Pons (tissue), 1 donor: ENCODE measurements around the gene EMD.
A peak's percentile ranks its signal among the peaks of the same experiment; 100 is the strongest.
"Not testable (repeated sequence)": the region's sequence is repeated elsewhere in the genome, so short reads cannot be mapped to it uniquely, and the experiment has no call there.

Source experiments
- DNase-seq: peaks from one replicate; pipeline ENCODE4 v3.0.0-alpha.2; 2016; ENCODE audit warnings: low spot score

EMD gene

GRCh38 chrX:154371017-154371788, 7.9 kb upstream of the EMD start:
- DNase-seq: peak; percentile 76

- DNase-seq: no peak
Measured at GRCh38 chrX:154371789-154372300, 7.2 kb upstream of the EMD start.

GRCh38 chrX:154372612-154373022, 6.5 kb upstream of the EMD start:
- no peak for DNase-seq

DNA sequence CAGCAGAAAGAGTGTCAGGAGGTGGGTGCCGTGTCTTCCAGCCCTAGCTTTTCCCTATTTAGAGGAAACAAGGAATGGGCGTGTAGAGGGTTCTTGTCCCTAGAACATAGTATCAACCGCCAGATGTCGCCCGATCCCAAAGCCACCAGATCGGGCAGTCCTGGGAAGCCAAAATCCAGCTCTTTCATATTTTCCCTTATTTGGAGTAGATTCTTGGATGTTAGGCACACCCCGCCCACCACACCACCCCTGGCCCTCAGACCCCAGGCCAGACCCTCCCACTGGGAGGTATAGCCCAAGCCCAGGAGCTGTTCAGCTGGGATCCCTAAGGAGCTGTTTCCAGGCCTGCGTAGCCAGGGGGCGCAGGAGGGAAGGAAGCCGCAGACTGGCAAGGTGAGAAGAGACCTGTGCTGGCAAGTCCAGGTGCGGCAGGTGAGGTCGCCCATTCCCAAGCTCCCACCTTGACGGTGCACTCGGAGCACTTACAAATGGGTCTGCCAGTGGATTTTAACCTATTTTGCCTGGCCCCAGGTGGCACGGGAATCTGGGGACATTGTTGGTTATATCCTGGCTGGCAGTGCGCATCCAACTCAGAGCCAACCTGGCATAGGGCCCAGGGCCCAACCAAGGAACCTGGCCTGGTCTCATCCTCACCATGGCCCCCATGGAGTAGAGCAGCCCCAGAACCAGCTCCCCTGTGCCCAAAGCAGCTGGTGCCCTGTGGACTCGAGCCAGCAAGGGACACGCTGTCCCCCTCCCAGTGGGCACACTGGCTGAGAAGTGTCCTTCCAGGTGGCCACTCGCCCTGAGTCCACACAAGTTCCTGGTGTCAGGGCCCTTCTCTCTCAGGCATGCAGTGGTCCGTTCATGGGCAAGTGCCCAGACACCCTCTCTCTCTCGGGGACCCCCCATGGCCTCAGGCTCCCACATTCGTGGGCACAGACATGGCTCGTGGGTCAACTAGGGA, 5.5 kb upstream of the EMD start:
- peak; percentile 60 for DNase-seq

- DNase-seq: no peak
Measured at GRCh38 chrX:154374313-154375155, 4.6 kb upstream of the EMD start, which contains the start of gene FLNA. TSS of gene FLNA (minus strand) at chrX:154374634. CDS start at chrX:154371245, 3,389 bp downstream.

GRCh38 chrX:154375156-154375504, 4.0 kb upstream of the EMD start:
- no peak for DNase-seq

- no peak for DNase-seq
Measured at GRCh38 chrX:154376774-154377173, 2.3 kb upstream of the EMD start.

- DNase-seq: peak; percentile 23
Measured at GRCh38 chrX:154378059-154378798, 866 bp upstream of the EMD start.

DNA sequence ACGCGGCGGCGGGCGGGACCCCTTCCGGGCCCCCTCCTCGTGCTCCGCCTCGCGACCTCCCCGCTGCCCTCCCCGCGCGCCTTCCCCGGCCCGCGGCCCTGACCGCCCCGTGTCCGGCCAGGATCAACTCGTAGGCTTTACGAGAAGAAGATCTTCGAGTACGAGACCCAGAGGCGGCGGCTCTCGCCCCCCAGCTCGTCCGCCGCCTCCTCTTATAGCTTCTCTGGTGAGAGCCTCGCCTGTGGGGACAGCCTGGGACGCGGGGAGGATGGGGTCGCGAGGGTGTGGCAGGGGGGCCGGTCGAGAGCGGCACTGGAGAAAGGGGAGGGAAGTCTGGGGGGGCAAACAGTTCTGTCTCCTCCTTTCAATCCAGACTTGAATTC, 465 bp downstream of the EMD start:
- no peak for DNase-seq

DNA sequence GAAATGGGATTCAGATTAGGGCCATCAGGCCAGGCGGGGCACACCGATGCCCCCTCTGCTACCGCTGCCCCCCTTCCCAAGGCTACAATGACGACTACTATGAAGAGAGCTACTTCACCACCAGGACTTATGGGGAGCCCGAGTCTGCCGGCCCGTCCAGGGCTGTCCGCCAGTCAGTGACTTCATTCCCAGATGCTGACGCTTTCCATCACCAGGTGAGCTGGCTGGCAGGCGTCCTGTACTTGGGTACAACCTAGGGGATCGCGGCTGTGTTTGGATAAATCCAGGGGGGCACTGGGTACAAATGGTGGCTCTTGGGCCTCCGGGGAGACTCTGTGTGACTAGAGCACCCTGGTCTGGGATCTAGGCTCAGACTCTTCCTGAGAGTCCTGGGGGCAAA, 1.1 kb downstream of the EMD start:
- DNase-seq: no peak

GRCh38 chrX:154380787-154381186, 1.7 kb downstream of the EMD start:
- DNase-seq: no peak

DNA sequence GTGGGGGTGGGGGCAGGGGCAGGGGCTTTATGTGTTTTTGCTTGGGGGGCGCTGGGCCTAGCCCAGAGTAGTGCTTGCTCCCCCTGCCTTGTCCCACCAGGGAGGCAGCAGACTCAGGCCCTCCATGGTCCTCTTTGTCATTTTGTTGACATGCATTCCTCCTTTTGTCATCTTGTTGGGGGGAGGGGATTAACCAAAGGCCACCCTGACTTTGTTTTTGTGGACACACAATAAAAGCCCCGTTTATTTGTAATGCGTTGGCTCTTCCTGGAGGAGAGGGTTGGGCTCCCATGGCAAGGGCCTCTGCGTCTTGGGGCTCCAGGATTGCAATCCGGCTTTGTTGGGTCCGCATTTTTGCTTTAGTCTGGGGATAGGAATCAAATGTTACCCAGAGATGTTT, 2.2 kb downstream of the EMD start:
- DNase-seq: no peak

DNA sequence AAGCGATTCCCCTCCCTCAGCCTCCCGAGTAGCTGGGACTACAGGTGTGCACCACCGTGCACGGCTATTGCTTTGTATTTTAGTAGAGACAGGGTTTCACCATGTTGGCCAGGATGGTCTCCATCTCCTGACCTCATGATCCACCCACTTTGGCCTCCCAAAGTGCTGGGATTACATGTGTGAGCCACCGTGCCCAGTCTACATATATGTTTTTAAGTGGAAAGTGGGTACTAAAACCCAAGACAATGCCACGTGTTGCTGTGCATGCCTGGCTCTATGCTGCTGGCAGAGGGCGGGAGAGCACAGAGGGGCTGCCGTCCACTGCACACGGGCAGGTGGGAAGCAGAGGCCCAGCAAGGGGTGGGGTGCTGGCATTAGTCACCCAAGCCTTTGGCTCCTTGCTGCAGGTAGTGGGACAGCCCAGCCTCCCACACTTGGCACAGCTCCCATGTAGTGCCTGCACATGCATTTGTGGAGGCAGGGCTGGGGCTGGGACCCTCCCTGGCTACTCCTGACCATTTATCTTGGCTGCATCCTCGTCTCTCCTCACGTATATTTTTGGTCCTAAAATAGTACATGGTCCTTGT, 3.5 kb downstream of the EMD start:
- DNase-seq: no peak

DNA sequence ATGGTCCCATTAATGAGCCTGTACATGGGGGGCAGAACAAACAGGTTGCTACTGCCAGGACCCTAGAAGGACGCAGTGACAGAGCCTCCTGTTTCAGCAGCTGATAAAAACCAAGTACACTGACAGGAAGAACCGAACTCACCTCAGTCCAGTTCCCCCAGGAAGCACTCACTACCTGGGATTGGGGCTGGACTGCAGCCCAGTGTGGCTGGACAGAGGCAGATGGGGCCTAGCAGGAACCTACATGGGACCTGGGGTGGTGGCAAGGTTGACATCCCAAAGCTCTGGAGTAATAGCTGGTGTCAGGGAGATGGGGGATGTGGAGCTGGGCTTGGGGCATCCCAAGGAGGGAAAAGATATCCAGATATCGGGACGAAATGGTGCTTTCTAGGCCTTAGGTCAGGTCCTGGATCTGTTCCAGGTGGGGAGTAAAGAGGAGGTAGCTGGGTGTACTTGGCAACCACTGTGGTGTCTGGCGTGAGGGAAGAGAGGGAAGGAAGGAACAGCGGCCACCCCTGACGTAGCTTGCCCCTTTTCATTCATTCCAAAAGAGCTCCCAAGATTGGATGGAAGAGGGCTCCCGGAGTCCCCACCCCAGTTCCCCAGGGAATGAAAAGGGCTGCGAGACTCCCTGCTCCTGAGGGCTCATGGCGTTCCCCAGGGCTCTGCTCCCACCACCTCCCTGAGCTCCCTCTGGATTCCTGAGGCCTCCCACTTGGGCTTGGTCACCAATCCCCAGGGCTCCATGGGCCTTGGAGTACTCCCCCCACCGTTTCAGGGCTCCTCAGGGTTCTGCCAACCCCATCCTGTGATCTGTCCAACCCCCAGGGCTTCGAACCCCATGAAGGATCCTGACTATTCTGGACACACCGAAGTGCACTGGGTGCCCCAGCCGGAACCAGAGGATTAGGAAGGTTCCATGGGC, 4.5 kb downstream of the EMD start:
- DNase-seq: no peak

- no peak for DNase-seq
Measured at GRCh38 chrX:154384284-154384892, 5.3 kb downstream of the EMD start.

DNA sequence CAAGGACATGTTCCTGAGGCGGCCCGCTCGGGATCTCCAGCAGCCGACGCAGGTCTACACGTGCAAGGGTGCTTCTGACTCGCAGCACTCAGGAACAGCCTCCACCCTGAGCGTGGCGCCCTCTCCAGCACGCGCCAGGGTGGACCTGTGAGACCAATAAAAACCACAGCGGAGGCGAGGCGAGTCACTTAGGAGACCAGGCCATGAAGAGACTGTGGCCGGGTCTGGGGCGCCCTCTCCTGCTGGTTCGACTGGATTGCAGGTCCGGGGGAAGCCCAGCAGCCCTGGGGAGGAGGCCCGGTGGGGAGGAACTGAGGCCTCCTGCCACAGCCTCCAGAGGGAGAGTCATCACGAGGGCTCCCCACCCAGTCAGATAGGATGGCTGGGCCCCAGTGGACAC, 9.0 kb downstream of the EMD start:
- DNase-seq: not testable (repeated sequence)

DNA sequence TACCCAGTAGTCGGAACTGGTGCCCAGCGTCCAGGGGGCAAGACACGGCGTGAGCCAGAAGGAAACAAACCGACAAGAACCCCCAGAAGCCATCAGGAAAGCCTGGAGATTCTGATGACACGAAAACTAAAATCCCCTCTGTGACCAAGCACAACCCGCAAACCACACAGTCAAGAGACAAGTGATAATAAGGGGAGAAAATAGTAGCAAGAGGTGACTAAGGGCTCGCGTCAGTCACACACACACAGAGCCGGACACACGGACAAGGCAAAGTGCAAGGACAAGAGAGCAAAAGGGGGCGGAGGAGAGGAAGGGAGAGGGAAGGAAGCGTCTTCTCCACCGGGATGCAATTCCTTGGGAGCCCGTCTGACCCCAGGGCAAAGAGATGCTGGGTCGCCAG, 9.6 kb downstream of the EMD start:
- not testable (repeated sequence) for DNase-seq

GRCh38 chrX:154389812-154390747, 11.0 kb downstream of the EMD start:
- not testable (repeated sequence) for DNase-seq
